Measurements from ENCODE around the gene TMEM132D.

DNA sequence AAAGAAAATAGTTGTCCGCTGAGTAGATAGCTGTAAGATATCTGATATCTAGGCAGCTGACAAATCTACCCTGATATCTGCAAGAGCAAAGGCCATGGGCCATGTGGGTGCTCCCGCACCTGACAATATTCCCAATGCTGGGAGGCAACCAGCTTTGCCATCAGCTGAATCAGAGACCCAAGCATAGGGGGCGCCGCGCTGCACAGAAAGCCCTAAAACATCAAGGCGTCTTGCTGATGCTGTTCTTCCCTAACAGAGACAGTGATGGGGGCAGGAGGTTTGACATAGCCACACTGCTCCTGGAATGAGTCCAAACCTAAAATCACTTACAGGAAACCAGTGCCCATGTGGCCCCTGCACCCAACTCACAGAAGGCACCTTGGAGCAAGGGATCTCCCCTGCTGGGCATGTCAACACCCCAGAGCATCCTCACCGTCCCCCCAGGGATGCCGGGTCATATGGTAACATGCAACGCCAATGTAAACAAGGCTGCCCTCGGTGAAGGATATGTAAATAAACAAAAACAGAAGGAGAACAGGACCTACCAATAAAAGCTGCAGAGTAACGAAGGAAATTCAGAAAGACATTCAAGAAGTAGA, 199.5 kb downstream of the TMEM132D start:
- TF ChIP-seq, protein P1, sequence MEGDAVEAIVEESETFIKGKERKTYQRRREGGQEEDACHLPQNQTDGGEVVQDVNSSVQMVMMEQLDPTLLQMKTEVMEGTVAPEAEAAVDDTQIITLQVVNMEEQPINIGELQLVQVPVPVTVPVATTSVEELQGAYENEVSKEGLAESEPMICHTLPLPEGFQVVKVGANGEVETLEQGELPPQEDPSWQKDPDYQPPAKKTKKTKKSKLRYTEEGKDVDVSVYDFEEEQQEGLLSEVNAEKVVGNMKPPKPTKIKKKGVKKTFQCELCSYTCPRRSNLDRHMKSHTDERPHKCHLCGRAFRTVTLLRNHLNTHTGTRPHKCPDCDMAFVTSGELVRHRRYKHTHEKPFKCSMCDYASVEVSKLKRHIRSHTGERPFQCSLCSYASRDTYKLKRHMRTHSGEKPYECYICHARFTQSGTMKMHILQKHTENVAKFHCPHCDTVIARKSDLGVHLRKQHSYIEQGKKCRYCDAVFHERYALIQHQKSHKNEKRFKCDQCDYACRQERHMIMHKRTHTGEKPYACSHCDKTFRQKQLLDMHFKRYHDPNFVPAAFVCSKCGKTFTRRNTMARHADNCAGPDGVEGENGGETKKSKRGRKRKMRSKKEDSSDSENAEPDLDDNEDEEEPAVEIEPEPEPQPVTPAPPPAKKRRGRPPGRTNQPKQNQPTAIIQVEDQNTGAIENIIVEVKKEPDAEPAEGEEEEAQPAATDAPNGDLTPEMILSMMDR (IDR thresholded peaks at IDR 0.05; ENCODE audit: extremely low read depth in 1 of 2, insufficient read depth in 1 of 2, low read depth in 1 of 2, low read length in 2 of 2), result no peak
- TF ChIP-seq POLR2A (IDR thresholded peaks at IDR 0.05; ENCODE audit: low read depth, low read length) (no peak), EZH2 (IDR thresholded peaks at IDR 0.05; ENCODE audit: borderline replicate concordance, low read depth, low read length, severe bottlenecking) (no peak), JUN (IDR thresholded peaks at IDR 0.05; ENCODE audit: borderline replicate concordance, insufficient read depth, insufficient read length, low read depth) (no peak)
